Liver (tissue), 10 donors: Measurements from ENCODE around the gene DHCR7. TPM values are rescaled to one million over a fixed set of nuclear protein-coding genes. Genes with fewer than 3 reads are reported as not detected.

Source experiments
- DNase-seq: peaks from one replicate; pipeline ENCODE4 v3.0.0-alpha.2; 2017; ENCODE audit warnings: low spot score
- H3K27ac ChIP-seq, 2 donors: one replicate each; pipeline ENCODE4 v1.7.0; 2013; ENCODE audit warnings: inconsistent platforms in 2 of 2, low read length in 2 of 2, control low read depth in 1 of 2, low read depth in 1 of 2, mild to moderate bottlenecking in 1 of 2
- H3K27me3 ChIP-seq, 4 donors: one replicate each; pipeline versions ENCODE4 v1.6.1 to v1.7.0; 2013; ENCODE audit warnings: low read length in 3 of 4, inconsistent platforms in 1 of 4, mild to moderate bottlenecking in 1 of 4, moderate library complexity in 1 of 4; ENCODE audit not compliant: control insufficient read depth in 4 of 4, insufficient read depth in 4 of 4
- H3K36me3 ChIP-seq, 4 donors: one replicate each; pipeline versions ENCODE4 v1.6.1 to v1.7.0; 2013; ENCODE audit warnings: low read length in 3 of 4, mild to moderate bottlenecking in 3 of 4, low read depth in 1 of 4, moderate library complexity in 1 of 4; ENCODE audit not compliant: control insufficient read depth in 4 of 4, insufficient read depth in 3 of 4
- H3K4me1 ChIP-seq, 4 donors: one replicate each; pipeline versions ENCODE4 v1.6.1 to v1.7.0; 2013; ENCODE audit warnings: low read length in 3 of 4, mild to moderate bottlenecking in 3 of 4, moderate library complexity in 1 of 4; ENCODE audit not compliant: control insufficient read depth in 4 of 4, insufficient read depth in 4 of 4
- H3K4me3 ChIP-seq, 3 donors: one replicate each; pipeline versions ENCODE4 v1.6.1 to v1.7.0; 2013; ENCODE audit warnings: low read length in 3 of 3, control low read depth in 1 of 3, low read depth in 1 of 3, mild to moderate bottlenecking in 1 of 3
- H3K9ac ChIP-seq, 2 donors: one replicate each; pipeline ENCODE4 v1.7.0; 2013; ENCODE audit warnings: low read length in 2 of 2, mild to moderate bottlenecking in 2 of 2, moderate library complexity in 2 of 2, control low read depth in 1 of 2, low read depth in 1 of 2
- H3K9me3 ChIP-seq, 4 donors: one replicate each; pipeline versions ENCODE4 v1.6.1 to v1.7.0; 2013; ENCODE audit warnings: low read length in 3 of 4; ENCODE audit not compliant: control insufficient read depth in 4 of 4
- EGR1 ChIP-seq, 2 donors: IDR thresholded peaks; 2 replicates each; pipeline ENCODE4 v1.6.1; 2016 to 2018; ENCODE audit warnings: antibody characterized with exemption in 2 of 2, low read depth in 2 of 2
- GABPA ChIP-seq, 2 donors: IDR thresholded peaks in 1 of 2; conservative IDR thresholded peaks in 1 of 2; 2 replicates each; pipeline ENCODE4 v1.6.1; 2016; ENCODE audit warnings: antibody characterized with exemption in 2 of 2, mild to moderate bottlenecking in 1 of 2, moderate library complexity in 1 of 2
- NR2F2 ChIP-seq: IDR thresholded peaks from 2 replicates; pipeline ENCODE4 v1.6.1; 2016; ENCODE audit warnings: antibody characterized with exemption
- RXRA ChIP-seq, 2 donors: IDR thresholded peaks; 2 replicates each; pipeline ENCODE4 v1.6.1; 2017 to 2018; ENCODE audit warnings: antibody characterized with exemption in 2 of 2, mild to moderate bottlenecking in 1 of 2
- SP1 ChIP-seq: IDR thresholded peaks from 2 replicates; pipeline ENCODE4 v1.6.1; 2018; ENCODE audit warnings: antibody characterized with exemption, mild to moderate bottlenecking
- TAF1 ChIP-seq: conservative IDR thresholded peaks from 2 replicates; pipeline ENCODE4 v1.6.1; 2016; ENCODE audit warnings: antibody characterized with exemption, mild to moderate bottlenecking
- WGBS: extraction: QIAGEN DNeasy Blood & Tissue Kit; methylation state at CpG from one replicate; pipeline ENCODE4 v1.1.7; 2013; 5-methylcytosine and 5-hydroxymethylcytosine counted together
- polyA plus RNA-seq, 2 donors: library from polyadenylated mRNA; stranded (reverse) in 1 of 2; unstranded in 1 of 2; fragments of 200-250 nt in 1 of 2; fragments of >200 nt in 1 of 2; fragmentation: Nextera tagmentation in 1 of 2; extraction: Ambion mirVana in 1 of 2; gene quantifications; one replicate each; pipeline versions ENCODE4 v1.2.1 to v1.2.3, GENCODE V29; 2013 to 2015
- small RNA-seq: library from RNA; depleted of rRNA; stranded (forward); fragments of <200 nt; gene quantifications from one replicate; pipeline ENCODE3, GENCODE V24; 2014
- total RNA-seq, 2 donors: library from RNA; depleted of rRNA; stranded (reverse); fragments of >200 nt; gene quantifications; one replicate each; pipeline ENCODE4 v1.2.3, GENCODE V29; 2014
- TF ChIP-seq, protein P1 (sequence below): fragments of 150-350 bp; IDR thresholded peaks from 2 replicates; pipeline ENCODE4 v1.5.1; 2017; ENCODE audit warnings: improper control_type of control experiment, low read depth, low read length; ENCODE audit not compliant: missing input control
- TF ChIP-seq, protein P2 (sequence below): IDR thresholded peaks from 2 replicates; pipeline ENCODE4 v1.6.1; 2016; ENCODE audit warnings: antibody characterized with exemption
- TF ChIP-seq, protein P3 (sequence below): IDR thresholded peaks from 2 replicates; pipeline ENCODE4 v1.6.1; 2016; ENCODE audit warnings: antibody characterized with exemption
- TF ChIP-seq, protein P4 (sequence below): IDR thresholded peaks from 2 replicates; pipeline ENCODE4 v1.6.1; 2016; ENCODE audit warnings: antibody characterized with exemption
- donor health status: healthy.
- donor health status: healthy.
- donor health status: healthy.
- donor health status: healthy.
- donor health status: healthy.

DHCR7 gene
- total and polyA plus RNA-seq, 4 donors, result 56.9 to 224 (median 172) TPM

DNA sequence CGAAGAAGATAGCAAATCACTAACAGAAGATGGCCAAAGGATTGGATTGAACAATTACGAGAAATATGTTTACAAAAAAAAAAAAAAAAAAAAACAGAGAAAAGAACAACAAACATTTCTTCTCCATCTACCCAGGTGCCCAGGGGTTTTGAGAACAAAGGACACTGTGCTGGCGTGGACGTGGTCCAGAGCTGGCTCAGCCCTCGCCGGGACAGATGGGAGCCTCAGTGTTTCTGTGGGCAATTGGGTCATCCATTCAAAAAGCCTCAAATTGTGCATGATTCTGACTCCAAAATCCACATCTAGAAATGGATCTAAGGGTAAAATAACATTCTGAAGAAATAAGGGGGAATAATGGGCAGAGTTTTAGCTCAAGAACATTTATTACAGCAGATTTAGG, 63.1 kb downstream of the DHCR7 start:
- WGBS, result 90% methylated on average over 6 of the region's 6 CpGs
- Histone ChIP-seq H3K36me3 (no peaks in the 10 kb centered on the region), H3K27me3 (no peaks in the 10 kb centered on the region), H3K27ac (no peak overlapping the region), H3K4me3 (no peak overlapping the region), H3K9ac (no peak overlapping the region), H3K9me3 (no peaks in the 10 kb centered on the region), H3K4me1 (no peaks in the 10 kb centered on the region)
- TF ChIP-seq TAF1, result no peak
- TF ChIP-seq, protein P1, sequence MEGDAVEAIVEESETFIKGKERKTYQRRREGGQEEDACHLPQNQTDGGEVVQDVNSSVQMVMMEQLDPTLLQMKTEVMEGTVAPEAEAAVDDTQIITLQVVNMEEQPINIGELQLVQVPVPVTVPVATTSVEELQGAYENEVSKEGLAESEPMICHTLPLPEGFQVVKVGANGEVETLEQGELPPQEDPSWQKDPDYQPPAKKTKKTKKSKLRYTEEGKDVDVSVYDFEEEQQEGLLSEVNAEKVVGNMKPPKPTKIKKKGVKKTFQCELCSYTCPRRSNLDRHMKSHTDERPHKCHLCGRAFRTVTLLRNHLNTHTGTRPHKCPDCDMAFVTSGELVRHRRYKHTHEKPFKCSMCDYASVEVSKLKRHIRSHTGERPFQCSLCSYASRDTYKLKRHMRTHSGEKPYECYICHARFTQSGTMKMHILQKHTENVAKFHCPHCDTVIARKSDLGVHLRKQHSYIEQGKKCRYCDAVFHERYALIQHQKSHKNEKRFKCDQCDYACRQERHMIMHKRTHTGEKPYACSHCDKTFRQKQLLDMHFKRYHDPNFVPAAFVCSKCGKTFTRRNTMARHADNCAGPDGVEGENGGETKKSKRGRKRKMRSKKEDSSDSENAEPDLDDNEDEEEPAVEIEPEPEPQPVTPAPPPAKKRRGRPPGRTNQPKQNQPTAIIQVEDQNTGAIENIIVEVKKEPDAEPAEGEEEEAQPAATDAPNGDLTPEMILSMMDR, result no peak
- TF ChIP-seq, protein P2, sequence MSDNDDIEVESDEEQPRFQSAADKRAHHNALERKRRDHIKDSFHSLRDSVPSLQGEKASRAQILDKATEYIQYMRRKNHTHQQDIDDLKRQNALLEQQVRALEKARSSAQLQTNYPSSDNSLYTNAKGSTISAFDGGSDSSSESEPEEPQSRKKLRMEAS, result no peak
- TF ChIP-seq GABPA (IDR thresholded peaks at IDR 0.05 in 1 of 2, conservative IDR thresholded peaks at IDR 0.05 in 1 of 2), result no peak
- TF ChIP-seq, protein P3, sequence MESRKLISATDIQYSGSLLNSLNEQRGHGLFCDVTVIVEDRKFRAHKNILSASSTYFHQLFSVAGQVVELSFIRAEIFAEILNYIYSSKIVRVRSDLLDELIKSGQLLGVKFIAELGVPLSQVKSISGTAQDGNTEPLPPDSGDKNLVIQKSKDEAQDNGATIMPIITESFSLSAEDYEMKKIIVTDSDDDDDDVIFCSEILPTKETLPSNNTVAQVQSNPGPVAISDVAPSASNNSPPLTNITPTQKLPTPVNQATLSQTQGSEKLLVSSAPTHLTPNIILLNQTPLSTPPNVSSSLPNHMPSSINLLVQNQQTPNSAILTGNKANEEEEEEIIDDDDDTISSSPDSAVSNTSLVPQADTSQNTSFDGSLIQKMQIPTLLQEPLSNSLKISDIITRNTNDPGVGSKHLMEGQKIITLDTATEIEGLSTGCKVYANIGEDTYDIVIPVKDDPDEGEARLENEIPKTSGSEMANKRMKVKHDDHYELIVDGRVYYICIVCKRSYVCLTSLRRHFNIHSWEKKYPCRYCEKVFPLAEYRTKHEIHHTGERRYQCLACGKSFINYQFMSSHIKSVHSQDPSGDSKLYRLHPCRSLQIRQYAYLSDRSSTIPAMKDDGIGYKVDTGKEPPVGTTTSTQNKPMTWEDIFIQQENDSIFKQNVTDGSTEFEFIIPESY, result no peak
- TF ChIP-seq, protein P4, sequence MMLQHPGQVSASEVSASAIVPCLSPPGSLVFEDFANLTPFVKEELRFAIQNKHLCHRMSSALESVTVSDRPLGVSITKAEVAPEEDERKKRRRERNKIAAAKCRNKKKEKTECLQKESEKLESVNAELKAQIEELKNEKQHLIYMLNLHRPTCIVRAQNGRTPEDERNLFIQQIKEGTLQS, result no peak
- TF ChIP-seq SP1, result no peak
- no peak for TF ChIP-seq RXRA (IDR thresholded peaks at IDR 0.05)
- no peak for DNase-seq

DNA sequence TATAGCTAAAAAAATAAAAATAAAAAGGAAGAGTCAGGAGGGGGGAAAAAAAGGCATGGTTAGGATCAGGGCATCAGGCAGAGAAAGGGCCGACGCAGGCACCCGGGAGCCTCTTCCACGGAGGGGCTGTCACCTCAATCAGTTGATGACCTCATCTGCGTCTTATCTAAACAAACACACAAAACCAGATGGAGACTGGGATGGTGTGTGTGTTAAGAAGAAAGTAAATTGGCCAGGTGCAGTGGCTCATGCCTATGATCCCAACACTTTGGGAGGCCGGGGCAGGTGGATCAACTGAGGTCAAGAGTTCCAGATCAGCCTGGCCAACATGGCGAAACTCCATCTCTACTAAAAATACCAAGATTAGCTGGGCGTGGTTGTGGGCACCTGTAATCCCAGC, 63.6 kb downstream of the DHCR7 start:
- 73% methylated on average over 8 of the region's 8 CpGs for WGBS
- no peaks in the 10 kb centered on the region for H3K36me3 ChIP-seq
- no peak for DNase-seq

More for the DNA sequence above, 63.6 kb downstream of the DHCR7 start:
- Histone ChIP-seq H3K27ac (no peak overlapping the region), H3K27me3 (no peaks in the 10 kb centered on the region), H3K4me1 (no peaks in the 10 kb centered on the region), H3K9ac (no peak overlapping the region), H3K9me3 (no peaks in the 10 kb centered on the region), H3K4me3 (no peak overlapping the region)
- TF ChIP-seq EGR1 (IDR thresholded peaks at IDR 0.05; ENCODE audit: low read depth in 2 of 2) (no peak), NR2F2 (no peak)

Small RNA genes within 50 kb of the gene (small RNA-seq; reads per million reads assigned to genes)
- gene MIR6754, result not detected

Other genes with a start within 250 kb of the DHCR7 start
- 10 to 100 TPM; 15.8 to 36.4 TPM for gene SHANK2, start 195.8 kb downstream of the DHCR7 start, total RNA-seq
- gene SHANK2, start 195.8 kb downstream of the DHCR7 start, polyA plus RNA-seq, result 1 to 10 TPM; 5.4 to 9.0 TPM
- gene NADSYN1, start 4.8 kb upstream of the DHCR7 start, total RNA-seq, result 10 to 100 TPM; 19.8 to 33.6 TPM
- gene NADSYN1, start 4.8 kb upstream of the DHCR7 start, polyA plus RNA-seq, result 10 to 100 TPM; 16.6 to 24.6 TPM
- gene KRTAP5-7, start 78.9 kb upstream of the DHCR7 start, total RNA-seq, result under 1 TPM in 1 of 2 donors, not detected in 1; 0.19 TPM
- not detected for gene KRTAP5-7, start 78.9 kb upstream of the DHCR7 start, polyA plus RNA-seq
- not detected for gene KRTAP5-8, start 89.6 kb upstream of the DHCR7 start, total RNA-seq
- not detected for gene KRTAP5-8, start 89.6 kb upstream of the DHCR7 start, polyA plus RNA-seq
- gene KRTAP5-9, start 100.0 kb upstream of the DHCR7 start, total RNA-seq, result not detected
- gene KRTAP5-9, start 100.0 kb upstream of the DHCR7 start, polyA plus RNA-seq, result under 1 TPM in 1 of 2 donors, not detected in 1; 0.06 TPM
- under 1 TPM in 1 of 2 donors, not detected in 1; 0.14 TPM for gene KRTAP5-10, start 117.2 kb upstream of the DHCR7 start, total RNA-seq
- gene KRTAP5-10, start 117.2 kb upstream of the DHCR7 start, polyA plus RNA-seq, result not detected
- not detected for gene KRTAP5-11, start 134.5 kb upstream of the DHCR7 start, total RNA-seq
- gene KRTAP5-11, start 134.5 kb upstream of the DHCR7 start, polyA plus RNA-seq, result not detected